NCI-H345 (cell line): ENCODE data around the gene FADS2.

Experiments used
- DNase-seq: peaks from one replicate; lab custom pipeline; 2025; lab: John Stamatoyannopoulos, UW

The FADS2 gene

DNA sequence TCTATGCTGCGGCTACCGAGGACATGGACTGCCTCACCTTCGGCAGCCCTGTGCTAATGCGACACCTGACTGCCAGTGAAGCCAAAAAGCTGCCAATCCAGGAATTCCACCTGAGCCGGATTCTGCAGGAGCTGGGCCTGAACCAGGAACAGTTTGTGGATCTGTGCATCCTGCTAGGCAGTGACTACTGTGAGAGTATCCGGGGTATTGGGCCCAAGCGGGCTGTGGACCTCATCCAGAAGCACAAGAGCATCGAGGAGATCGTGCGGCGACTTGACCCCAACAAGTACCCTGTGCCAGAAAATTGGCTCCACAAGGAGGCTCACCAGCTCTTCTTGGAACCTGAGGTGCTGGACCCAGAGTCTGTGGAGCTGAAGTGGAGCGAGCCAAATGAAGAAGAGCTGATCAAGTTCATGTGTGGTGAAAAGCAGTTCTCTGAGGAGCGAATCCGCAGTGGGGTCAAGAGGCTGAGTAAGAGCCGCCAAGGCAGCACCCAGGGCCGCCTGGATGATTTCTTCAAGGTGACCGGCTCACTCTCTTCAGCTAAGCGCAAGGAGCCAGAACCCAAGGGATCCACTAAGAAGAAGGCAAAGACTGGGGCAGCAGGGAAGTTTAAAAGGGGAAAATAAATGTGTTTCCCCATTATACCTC, 32.1 kb upstream of the FADS2 start:
- no peak for DNase-seq

DNA sequence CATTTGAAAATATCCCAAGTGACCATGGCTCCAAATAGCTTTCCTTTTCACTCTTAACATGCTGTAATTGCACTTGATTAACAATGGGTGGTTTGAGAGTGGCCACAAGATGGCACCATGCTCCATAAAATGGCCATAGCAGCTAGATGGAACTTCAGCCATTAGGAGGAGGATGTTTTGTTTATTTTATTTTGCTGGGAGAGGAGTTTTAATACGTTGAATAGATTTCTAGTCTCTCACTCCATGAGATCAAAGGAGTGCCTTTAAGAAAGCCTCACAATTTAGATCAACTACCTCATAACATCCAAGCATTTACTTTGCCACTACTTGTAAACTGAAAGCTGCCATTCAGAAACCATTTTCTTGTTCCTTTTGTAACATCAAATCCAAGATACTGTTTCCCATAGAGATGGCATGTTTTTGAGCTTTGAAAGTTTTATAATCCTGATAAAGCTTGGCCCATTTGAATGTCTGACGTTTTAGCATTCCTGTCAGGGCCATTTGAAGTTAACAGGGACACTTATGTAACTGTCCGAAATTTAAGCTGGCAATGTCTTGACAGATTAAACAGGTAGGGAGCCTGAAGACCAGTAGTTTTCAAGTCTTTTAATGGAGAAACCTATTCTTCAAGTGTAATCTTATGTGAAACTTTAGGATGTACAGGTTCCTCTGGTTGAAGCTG, 30.7 kb upstream of the FADS2 start:
- DNase-seq, result peak; percentile 69

DNA sequence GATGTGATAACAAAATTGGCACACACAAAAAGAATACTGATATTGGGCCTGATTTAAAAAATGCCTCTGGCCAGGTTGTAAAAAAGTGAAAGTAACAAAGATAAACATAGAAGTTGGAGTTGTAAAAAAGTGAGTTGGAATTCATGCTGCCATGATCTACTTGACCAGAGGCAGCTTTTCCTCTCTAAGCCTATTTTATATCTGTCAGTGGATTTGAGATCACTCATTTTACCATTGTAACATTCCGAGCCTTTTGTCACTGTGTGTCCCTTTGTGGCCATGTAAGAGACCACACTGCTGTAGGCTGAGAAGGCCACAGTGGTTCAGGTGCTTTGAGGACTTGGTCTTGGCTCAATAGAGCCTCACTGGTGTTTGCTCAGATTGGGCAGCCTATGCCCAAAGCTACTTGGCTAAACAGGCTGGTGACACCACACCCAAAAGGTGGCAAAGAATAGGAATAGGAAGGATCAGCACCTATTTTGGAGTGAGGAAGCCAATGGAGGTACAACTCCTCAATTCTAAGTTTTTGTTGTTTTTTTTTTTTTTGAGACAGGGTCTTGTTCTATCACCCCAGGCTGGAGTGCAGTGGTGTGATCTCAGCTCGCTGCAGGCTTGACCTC, 28.3 kb upstream of the FADS2 start:
- no peak for DNase-seq

DNA sequence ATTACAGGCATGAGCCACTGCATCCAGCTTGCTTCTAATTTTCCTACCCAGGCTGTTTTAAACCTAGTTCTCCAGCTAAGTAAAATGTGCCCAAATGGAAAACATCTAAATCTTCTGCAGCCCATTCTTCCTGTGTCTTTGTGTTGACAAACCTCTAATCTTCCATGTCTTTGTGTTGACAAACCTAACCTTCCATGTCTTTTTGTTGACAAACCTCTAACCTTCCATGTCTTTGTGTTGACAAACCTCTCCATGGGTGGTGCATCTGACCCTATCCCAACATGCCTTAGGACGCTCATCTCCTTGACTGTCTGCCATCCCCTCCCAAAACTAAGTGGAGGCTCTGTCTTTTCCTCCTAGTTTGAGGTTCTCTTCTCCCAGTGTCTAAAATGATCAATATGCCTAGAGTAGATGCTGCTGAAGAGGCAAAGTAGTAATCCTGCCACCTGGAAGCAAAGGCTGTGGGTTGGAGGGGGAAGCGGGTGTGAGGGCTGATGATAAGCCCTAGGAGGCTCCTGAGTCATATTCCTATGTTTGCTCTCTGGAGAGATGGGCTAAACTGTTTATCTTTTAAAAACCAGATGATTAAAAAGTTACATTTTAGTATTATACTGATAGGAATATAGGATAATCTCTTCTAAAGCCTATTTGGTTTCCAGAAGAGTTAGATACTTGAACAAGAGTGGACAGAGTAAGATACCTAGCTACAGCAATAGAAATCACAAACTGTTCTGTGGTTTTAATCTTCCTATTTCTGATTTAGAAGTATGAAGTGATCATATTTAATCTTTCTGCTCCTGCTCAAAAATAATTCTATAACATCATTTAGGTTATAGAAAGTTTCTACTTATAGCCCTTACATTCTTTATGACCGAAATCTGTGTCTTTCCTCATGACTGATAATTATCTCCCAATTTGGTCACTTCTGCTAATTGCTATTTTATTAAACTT, 27.5 kb upstream of the FADS2 start:
- no peak for DNase-seq

GRCh38 chr11:61802605-61803004, 25.5 kb upstream of the FADS2 start:
- DNase-seq, result no peak

GRCh38 chr11:61803889-61804647, 24.0 kb upstream of the FADS2 start:
- no peak for DNase-seq

GRCh38 chr11:61805146-61805545, 23.0 kb upstream of the FADS2 start:
- no peak for DNase-seq

GRCh38 chr11:61806785-61807184, 21.3 kb upstream of the FADS2 start:
- no peak for DNase-seq

GRCh38 chr11:61810671-61811175, 17.4 kb upstream of the FADS2 start:
- no peak for DNase-seq

DNA sequence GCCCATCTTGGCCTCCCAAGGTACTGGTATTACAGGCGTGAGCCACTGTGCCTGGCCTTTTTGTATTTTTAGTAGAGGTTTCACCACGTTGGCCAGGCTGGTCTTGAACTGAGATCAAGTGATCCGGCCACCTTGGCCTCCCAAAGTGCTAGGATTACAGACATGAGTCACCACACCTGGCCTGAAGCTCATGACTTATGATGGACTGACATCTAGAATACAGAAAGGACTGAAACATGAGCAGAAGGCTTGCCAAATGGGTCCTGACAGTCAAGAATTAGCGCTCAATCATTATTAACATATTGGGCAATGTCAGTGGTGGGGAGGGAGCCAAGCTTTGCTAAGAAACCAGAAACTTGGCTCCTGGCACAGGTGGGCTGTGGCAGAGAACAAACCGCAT, 16.3 kb upstream of the FADS2 start:
- DNase-seq, result no peak

- no peak for DNase-seq
Observed at GRCh38 chr11:61812736-61813411, 15.2 kb upstream of the FADS2 start.

DNA sequence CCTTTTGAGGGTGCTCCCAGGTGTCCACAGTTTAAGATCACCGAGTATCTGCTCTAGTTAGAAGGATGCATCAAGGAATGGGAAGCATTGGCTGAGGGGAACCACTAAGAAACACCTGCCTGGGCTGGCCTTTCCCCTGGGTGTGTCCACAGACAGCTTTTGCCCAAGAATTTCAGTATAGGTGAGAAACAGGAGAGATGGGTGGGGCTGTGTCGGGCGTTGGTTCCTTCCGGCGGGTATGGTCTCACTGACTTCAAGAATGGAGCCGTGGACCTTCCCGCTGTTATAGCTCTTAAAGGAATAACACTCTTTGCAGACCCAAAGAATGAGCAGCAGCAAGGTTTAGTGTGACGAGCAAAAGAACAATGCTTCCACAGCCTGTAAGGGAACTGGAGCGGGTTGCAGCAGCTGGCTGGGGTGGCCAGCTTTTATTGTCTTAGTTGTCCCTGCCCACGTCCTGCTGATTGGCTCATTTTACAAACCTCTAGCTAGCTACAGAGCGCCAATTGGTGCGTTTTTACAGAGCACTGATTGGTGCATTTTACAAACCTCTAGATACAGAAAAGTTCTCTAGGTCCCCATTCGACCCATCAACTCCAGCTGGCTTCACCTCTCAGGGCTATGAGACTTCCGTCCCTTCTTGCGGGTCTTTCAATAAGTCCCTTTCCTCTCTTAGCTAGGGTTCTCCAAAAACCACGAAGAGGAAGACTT, 13.7 kb upstream of the FADS2 start:
- peak; percentile 71 for DNase-seq

- peak; percentile 94 for DNase-seq
Observed at GRCh38 chr11:61814958-61815789, 12.9 kb upstream of the FADS2 start.

DNA sequence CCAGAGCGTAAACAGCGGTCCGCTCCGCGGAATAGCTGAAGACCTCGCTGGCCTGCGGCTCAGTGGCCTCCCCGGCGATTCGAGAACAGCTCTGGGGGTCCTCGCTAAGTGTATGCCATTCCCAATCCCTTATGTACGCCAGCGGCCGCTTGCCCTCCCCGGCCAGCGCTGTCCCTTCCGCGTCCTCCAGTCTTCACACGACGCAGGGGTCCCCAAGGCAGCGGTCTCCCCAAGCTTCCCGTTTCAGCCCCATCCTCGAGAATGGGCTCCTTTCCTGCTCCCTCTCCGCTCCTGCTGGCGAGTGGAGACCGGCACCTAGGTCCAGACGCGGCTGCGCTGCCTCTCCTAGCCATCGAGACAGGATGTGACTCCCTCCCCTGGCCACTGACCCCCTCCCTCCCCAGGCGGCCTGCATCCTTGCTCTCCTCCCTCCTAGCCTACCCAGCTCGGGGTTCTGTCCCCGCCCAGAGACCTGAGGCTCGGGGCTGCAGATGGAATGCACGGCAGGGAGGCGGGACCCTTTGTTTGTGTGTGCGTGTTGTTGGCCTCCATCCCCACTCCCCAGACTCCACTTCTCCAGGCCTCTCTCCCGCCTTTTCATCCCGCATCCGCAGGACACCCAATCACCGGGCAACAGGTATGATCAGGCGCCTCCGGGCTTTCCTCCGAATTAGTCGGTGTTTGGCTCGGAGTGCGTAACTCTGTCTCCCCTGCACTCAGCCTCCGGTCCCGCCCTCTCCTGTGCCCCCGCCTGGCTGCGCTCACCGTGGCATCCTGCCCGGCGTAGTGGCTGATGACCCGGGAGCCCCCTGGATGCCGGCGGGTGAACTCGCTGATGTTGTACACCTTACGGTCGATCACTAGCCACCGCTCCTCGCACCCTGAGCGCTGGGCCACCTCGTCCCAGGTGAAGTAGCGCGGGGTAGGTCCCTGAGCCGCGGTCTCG, 12.0 kb upstream of the FADS2 start:
- peak; percentile 64 for DNase-seq

- DNase-seq, result peak; percentile 98
Observed at GRCh38 chr11:61816736-61817455, 11.2 kb upstream of the FADS2 start, which contains the start of gene FADS1. FADS1 (minus strand) TSS chr11:61817003; CDS start chr11:61816929, 74 bp downstream.

DNA sequence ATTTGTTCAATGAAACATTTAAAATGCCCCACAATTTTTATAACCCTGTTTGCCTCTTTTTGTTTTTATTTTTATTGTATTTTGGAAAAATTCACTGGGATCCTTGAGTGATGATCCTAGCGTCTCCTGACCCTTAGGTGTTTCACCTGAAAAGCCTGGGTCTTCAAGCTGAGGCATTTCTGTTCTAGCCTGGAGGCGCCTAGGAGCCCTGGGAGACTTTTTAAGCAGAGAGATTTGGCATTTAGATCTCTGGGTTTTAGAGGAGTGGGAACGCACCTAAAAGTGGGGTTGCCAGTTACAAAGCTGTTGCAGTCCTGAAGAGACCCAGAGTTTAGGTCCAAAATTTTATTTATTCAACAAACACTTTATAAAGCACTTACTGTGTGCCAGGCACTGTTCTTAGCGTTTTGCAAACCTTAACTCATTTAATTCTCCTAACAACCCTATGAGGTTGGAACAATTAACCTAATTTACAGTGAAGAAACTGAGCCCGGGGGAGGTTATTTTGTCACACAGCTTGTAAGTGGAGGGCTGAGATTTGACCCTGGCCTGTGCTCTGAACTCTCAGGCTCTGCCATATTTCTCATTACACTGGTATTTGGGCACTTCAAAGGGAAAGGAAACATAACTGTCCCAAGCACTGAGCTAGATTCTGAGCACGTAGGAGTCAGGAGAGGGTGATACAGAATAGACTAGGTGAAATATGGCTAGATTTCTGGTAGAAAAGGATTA, 10.5 kb upstream of the FADS2 start:
- no peak for DNase-seq

- DNase-seq, result no peak
Observed at GRCh38 chr11:61820174-61820573, 7.9 kb upstream of the FADS2 start.
